WTC11 (cell line): ENCODE results near the gene DHDH. TPM values are rescaled to one million over a fixed set of nuclear protein-coding genes. Genes with fewer than 3 reads are reported as not detected.

Experiments
- ATAC-seq: fragments of 200-7000 bp; cut with Tn5 transposase; 2 replicates; pipeline ENCODE4 v1.10.0; 2021; ENCODE audit warnings: mild to moderate bottlenecking, moderate library complexity
- CTCF ChIA-PET: fragments of 300-600 bp; sonication (Branson Sonifier 250); formaldehyde crosslinking; loops from one replicate; lab custom pipeline; 2021; ENCODE audit warnings: antibody characterized with exemption; lab: Charles Lee
- POLR2A ChIA-PET: fragments of 350-600 bp; sonication (Branson Sonifier 250); formaldehyde crosslinking; loops from one replicate; lab custom pipeline; 2021; ENCODE audit warnings: antibody characterized with exemption; lab: Charles Lee
- DNase-seq: peaks from one replicate; pipeline ENCODE4 v3.0.0; 2021; ENCODE audit warnings: low spot score
- H3K27ac Mint-ChIP-seq: 2 replicates; pipeline ENCODE4 v1.8.0; 2021; ENCODE audit warnings: mixed read lengths
- H3K27me3 Mint-ChIP-seq: 2 replicates; pipeline ENCODE4 v1.8.0; 2021; ENCODE audit warnings: low read depth, mild to moderate bottlenecking, moderate library complexity, mixed read lengths
- H3K36me3 Mint-ChIP-seq: 2 replicates; pipeline ENCODE4 v1.8.0; 2021; ENCODE audit warnings: mixed read lengths
- H3K4me1 Mint-ChIP-seq: 2 replicates; pipeline ENCODE4 v1.8.0; 2022; ENCODE audit warnings: mixed read lengths
- H3K4me3 Mint-ChIP-seq: 2 replicates; pipeline ENCODE4 v1.8.0; 2021; ENCODE audit warnings: mild to moderate bottlenecking, moderate library complexity, mixed read lengths
- H3K9me3 Mint-ChIP-seq: 2 replicates; pipeline ENCODE4 v1.8.0; 2021; ENCODE audit warnings: mixed read lengths
- AR ChIP-seq: fragments of 250-450 bp; sonication (Bioruptor Pico); IDR thresholded peaks from 2 replicates; pipeline ENCODE4 v1.9.0; 2021; ENCODE audit warnings: mild to moderate bottlenecking
- ARID4B ChIP-seq: sonication (generic); formaldehyde crosslinking; IDR thresholded peaks from 2 replicates; pipeline ENCODE4 v1.8.0; 2023; ENCODE audit warnings: missing genetic modification reagents, mild to moderate bottlenecking, borderline replicate concordance
- ATF2 ChIP-seq: sonication (generic); formaldehyde crosslinking; IDR thresholded peaks from 2 replicates; pipeline ENCODE4 v1.8.1; 2022; ENCODE audit warnings: low read depth, missing genetic modification reagents, borderline replicate concordance
- CDX4 ChIP-seq: fragments of 250-450 bp; sonication (Bioruptor Pico); IDR thresholded peaks from 2 replicates; pipeline ENCODE4 v1.9.0; 2021; ENCODE audit warnings: moderate library complexity, mild to moderate bottlenecking, inconsistent platforms, borderline replicate concordance
- CREM ChIP-seq: sonication (generic); formaldehyde crosslinking; IDR thresholded peaks from 2 replicates; pipeline ENCODE4 v1.8.1; 2022; ENCODE audit warnings: mild to moderate bottlenecking, missing genetic modification reagents, moderate library complexity
- FOXP1 ChIP-seq: sonication (generic); formaldehyde crosslinking; IDR thresholded peaks from 2 replicates; pipeline ENCODE4 v1.8.0; 2022; ENCODE audit warnings: missing genetic modification reagents, mild to moderate bottlenecking, moderate library complexity, borderline replicate concordance
- GTF2I ChIP-seq: fragments of 250-450 bp; sonication (Bioruptor Pico); conservative IDR thresholded peaks from 2 replicates; pipeline ENCODE4 v1.4.0; 2021; ENCODE audit warnings: mild to moderate bottlenecking
- MAX ChIP-seq: sonication (generic); formaldehyde crosslinking; IDR thresholded peaks from 2 replicates; pipeline ENCODE4 v1.8.0; 2022; ENCODE audit warnings: mild to moderate bottlenecking, missing genetic modification reagents
- PREB ChIP-seq: sonication (generic); formaldehyde crosslinking; IDR thresholded peaks from 2 replicates; pipeline ENCODE4 v1.8.1; 2022; ENCODE audit warnings: mild to moderate bottlenecking, missing genetic modification reagents, moderate library complexity, borderline replicate concordance
- RORB ChIP-seq: fragments of 250-450 bp; sonication (Bioruptor Pico); IDR thresholded peaks from 2 replicates; pipeline ENCODE4 v1.9.0; 2021; ENCODE audit warnings: mild to moderate bottlenecking
- SMAD3 ChIP-seq: sonication (generic); formaldehyde crosslinking; IDR thresholded peaks from 2 replicates; pipeline ENCODE4 v1.8.0; 2022; ENCODE audit warnings: missing genetic modification reagents, mild to moderate bottlenecking, borderline replicate concordance
- TCF7 ChIP-seq: sonication (generic); formaldehyde crosslinking; IDR thresholded peaks from 2 replicates; pipeline ENCODE4 v1.8.0; 2022; ENCODE audit warnings: mild to moderate bottlenecking, low read depth, missing genetic modification reagents, moderate library complexity
- TP53 ChIP-seq: sonication (generic); formaldehyde crosslinking; IDR thresholded peaks from 2 replicates; pipeline ENCODE4 v1.8.1; 2023; ENCODE audit warnings: mild to moderate bottlenecking, missing genetic modification reagents
- ZBTB43 ChIP-seq: sonication (generic); formaldehyde crosslinking; IDR thresholded peaks from 2 replicates; pipeline ENCODE4 v1.8.1; 2023; ENCODE audit warnings: mild to moderate bottlenecking, missing genetic modification reagents
- ZMAT4 ChIP-seq: fragments of 250-450 bp; sonication (Bioruptor Pico); IDR thresholded peaks from 2 replicates; pipeline ENCODE4 v1.9.0; 2021; ENCODE audit warnings: mild to moderate bottlenecking
- ZNF263 ChIP-seq: sonication (generic); formaldehyde crosslinking; IDR thresholded peaks from 2 replicates; pipeline ENCODE4 v1.8.1; 2022; ENCODE audit warnings: low read depth, mild to moderate bottlenecking, moderate library complexity, missing genetic modification reagents
- ZNF512 ChIP-seq: sonication (generic); formaldehyde crosslinking; IDR thresholded peaks from 2 replicates; pipeline ENCODE4 v1.8.1; 2022; ENCODE audit warnings: missing genetic modification reagents, borderline replicate concordance
- ZNF671 ChIP-seq: fragments of 250-450 bp; sonication (Bioruptor Pico); IDR thresholded peaks from 2 replicates; pipeline ENCODE4 v1.8.0; 2021; ENCODE audit warnings: mild to moderate bottlenecking
- total RNA-seq: library from RNA; stranded (reverse); gene quantifications from 3 replicates; pipeline ENCODE4 v1.2.3, GENCODE V29; 2021

Gene DHDH
- total RNA-seq, 1 experiment from 2014 or later = 3.0 TPM

- TF ChIP-seq ZBTB43 (no peak), AR (CRISPR knock-in tag) (peak; percentile 59; the same call in 1 of the 2 replicates), CDX4 (no peak), ZNF671 (CRISPR knock-in tag) (peak; percentile 39; the same call in 1 of the 2 replicates), ATF2 (no peak), GTF2I (CRISPR knock-in tag) (no peak), FOXP1 (peak; percentile 5; the same call in 1 of the 2 replicates), TCF7 (CRISPR knock-in tag) (no peak), ZNF263 (no peak), SMAD3 (CRISPR knock-in tag) (peak; percentile 69; the same call in 1 of the 2 replicates)
Measured at GRCh38 chr19:48965040-48965805, 31.7 kb downstream of the DHDH start, which contains the start of gene FTL (continued).

GRCh38 chr19:48965806-48966540 is 32.5 kb downstream of the DHDH start:
- POLR2A ChIA-PET = interaction anchor here (1.3 to 1.5 kb wide), 3 partner anchors 12 to 128 kb away, joined by 3 to 5 read pairs (median 4); partner anchors contain the start of gene BAX
- peaks cover 4% of the 10 kb centered on the region for H3K9me3 Mint-ChIP-seq
- no peaks in the 10 kb centered on the region for H3K27me3 Mint-ChIP-seq
- H3K36me3 Mint-ChIP-seq = peaks cover 48% of the 10 kb centered on the region
- peak overlapping the region; percentile 99 for H3K4me3 Mint-ChIP-seq
- DNase-seq = peak; percentile 91
- H3K4me1 Mint-ChIP-seq = peaks cover 37% of the 10 kb centered on the region
- H3K27ac Mint-ChIP-seq = peak overlapping the region; percentile 93
- ATAC-seq = peak; percentile 16
- CTCF ChIA-PET = interaction anchor here (1.0 to 2.6 kb wide), 4 partner anchors 27 to 170 kb away, joined by 5 to 13 read pairs (median 8); partner anchors contain the start of genes GYS1 and RUVBL2
- TF ChIP-seq RORB (peak; percentile 86), TP53 (CRISPR knock-in tag) (no peak), ZNF512 (CRISPR knock-in tag) (no peak), CREM (CRISPR knock-in tag) (0 out of 2 replicates have a peak, but pooled peaks have one; percentile 11), ZMAT4 (peak; percentile 70; the same call in 1 of the 2 replicates), MAX (CRISPR knock-in tag) (peak; percentile 73; the same call in 1 of the 2 replicates), PREB (CRISPR knock-in tag) (0 out of 2 replicates have a peak, but pooled peaks have one; percentile 41), ARID4B (CRISPR knock-in tag) (0 out of 2 replicates have a peak, but pooled peaks have one; percentile 14)
